ENCODE data around the gene ATP5MG. TPM values are rescaled to one million over a fixed set of nuclear protein-coding genes. Genes with fewer than 3 reads are reported as not detected.
A peak's percentile ranks its signal among the peaks of the same experiment; 100 is the strongest.

Gene ATP5MG
- total and polyA plus RNA-seq, 2 of the 4 experiments (the other 2 are of a cell fraction), result 144 to 219 TPM

- Histone ChIP-seq H3K56ac (ENCODE audit: extremely low read depth, insufficient read depth, low read length) (peak within 1 kb of the TSS; percentile 49), H3K27ac (ENCODE audit: insufficient read depth, low read length) (peak within 1 kb of the TSS; percentile 95), H2BK120ac (ENCODE audit: low read depth, low read length) (0 out of 2 replicates have a peak within 1 kb of the TSS, but pooled peaks have one; percentile 37), H3K9ac (ENCODE audit: low read depth, low read length) (peak within 1 kb of the TSS; percentile 83), H3K36me3 (ENCODE audit: control insufficient read depth, insufficient read depth, low read length) (no peaks in the 10 kb centered on the region), H3K4ac (ENCODE audit: low read depth, low read length) (peak within 1 kb of the TSS; percentile 89), H4K5ac (ENCODE audit: low read depth, low read length) (peak within 1 kb of the TSS; percentile 66), H3K4me2 (ENCODE audit: low read depth, low read length) (peak within 1 kb of the TSS; percentile 100), H3K9me3 (ENCODE audit: control insufficient read depth, insufficient read depth, low read length) (no peaks in the 10 kb centered on the region), H3K14ac (replicated peaks; ENCODE audit: low read depth, low read length) (peak within 1 kb of the TSS; percentile 66), H2BK15ac (ENCODE audit: low read depth, low read length) (no peak within 1 kb of the TSS), H2BK5ac (ENCODE audit: low read depth, low read length, poor library complexity, severe bottlenecking) (peak within 1 kb of the TSS; percentile 91), H3K23ac (ENCODE audit: low read depth, low read length) (peak within 1 kb of the TSS; percentile 86), H2AK5ac (ENCODE audit: low read depth, low read length) (0 out of 2 replicates have a peak within 1 kb of the TSS, but pooled peaks have one; percentile 51), H2AK9ac (replicated peaks; ENCODE audit: low read depth, low read length, poor library complexity) (peak within 1 kb of the TSS; percentile 99), H4K20me1 (ENCODE audit: insufficient read depth, low read length) (peaks cover 44% of the 10 kb centered on the region), H3K79me1 (ENCODE audit: low read depth in 1 of 2, low read length in 2 of 2) (peaks cover 0 to 42% of the 10 kb centered on the region in 2 experiments; a peak in 2 of 4 replicates), H3K4me3 (ENCODE audit: insufficient read depth, low read depth, low read length) (peak within 1 kb of the TSS; percentile 99), H3K4me1 (ENCODE audit: control insufficient read depth, insufficient read depth, low read length) (peaks cover 6% of the 10 kb centered on the region), H3K27me3 (ENCODE audit: control insufficient read depth, insufficient read depth, low read length) (no peaks in the 10 kb centered on the region), H4K91ac (ENCODE audit: insufficient read depth, low read depth, low read length) (peak within 1 kb of the TSS; percentile 53), H2AFZ (replicated peaks; ENCODE audit: low read length, poor library complexity) (peak within 1 kb of the TSS; percentile 96), H4K8ac (ENCODE audit: low read depth in 2 of 2, low read length in 2 of 2) (peak within 1 kb of the TSS; percentile 62 to 71; a peak in 3 of 4 replicates), H2BK20ac (ENCODE audit: low read depth, low read length) (no peak within 1 kb of the TSS), H3K18ac (ENCODE audit: low read depth, low read length) (peak within 1 kb of the TSS; percentile 73), H3K9me1 (ENCODE audit: insufficient read depth, low read length) (no peaks in the 10 kb centered on the region)
- WGBS, 2 experiments (ENCODE audit: extremely low coverage in 2 of 2, insufficient read length in 1 of 2), result 0% methylated on average over 26 of the region's 83 CpGs; no CpG with 5 or more reads in 1 of the 2 experiments
- in situ Hi-C loops (cut with MboI; ENCODE audit: low sequenced_read_pairs) (no loop called here), dilution Hi-C loops (cut with HindIII; ENCODE audit: low sequenced_read_pairs, unreplicated experiment) (no loop called here), intact Hi-C loops (cut with micrococcal nuclease) (loop anchor here (1.0 to 5.0 kb wide), 2 partner anchors 34 to 51 kb away; no protein-coding TSS in a partner anchor)
- DNase-seq, result peak; percentile 95
- no peak for TF ChIP-seq USF2 (IDR thresholded peaks at IDR 0.05; ENCODE audit: low read depth, low read length)
- TF ChIP-seq MXI1 (IDR thresholded peaks at IDR 0.05; ENCODE audit: borderline replicate concordance, low read depth, low read length), result no peak
- no peak for TF ChIP-seq MAFK (IDR thresholded peaks at IDR 0.05; ENCODE audit: low read depth, low read length)
- TF ChIP-seq, protein P1, sequence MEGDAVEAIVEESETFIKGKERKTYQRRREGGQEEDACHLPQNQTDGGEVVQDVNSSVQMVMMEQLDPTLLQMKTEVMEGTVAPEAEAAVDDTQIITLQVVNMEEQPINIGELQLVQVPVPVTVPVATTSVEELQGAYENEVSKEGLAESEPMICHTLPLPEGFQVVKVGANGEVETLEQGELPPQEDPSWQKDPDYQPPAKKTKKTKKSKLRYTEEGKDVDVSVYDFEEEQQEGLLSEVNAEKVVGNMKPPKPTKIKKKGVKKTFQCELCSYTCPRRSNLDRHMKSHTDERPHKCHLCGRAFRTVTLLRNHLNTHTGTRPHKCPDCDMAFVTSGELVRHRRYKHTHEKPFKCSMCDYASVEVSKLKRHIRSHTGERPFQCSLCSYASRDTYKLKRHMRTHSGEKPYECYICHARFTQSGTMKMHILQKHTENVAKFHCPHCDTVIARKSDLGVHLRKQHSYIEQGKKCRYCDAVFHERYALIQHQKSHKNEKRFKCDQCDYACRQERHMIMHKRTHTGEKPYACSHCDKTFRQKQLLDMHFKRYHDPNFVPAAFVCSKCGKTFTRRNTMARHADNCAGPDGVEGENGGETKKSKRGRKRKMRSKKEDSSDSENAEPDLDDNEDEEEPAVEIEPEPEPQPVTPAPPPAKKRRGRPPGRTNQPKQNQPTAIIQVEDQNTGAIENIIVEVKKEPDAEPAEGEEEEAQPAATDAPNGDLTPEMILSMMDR (conservative IDR thresholded peaks at IDR 0.05; ENCODE audit: low read depth, low read length), result no peak
- TF ChIP-seq ELK1 (IDR thresholded peaks at IDR 0.05; ENCODE audit: borderline replicate concordance, low read depth, low read length), result no peak
- no peak for TF ChIP-seq RFX5 (IDR thresholded peaks at IDR 0.05; ENCODE audit: low read depth, low read length)
- peak; percentile 100 for TF ChIP-seq FOS (IDR thresholded peaks at IDR 0.05; ENCODE audit: low read depth, low read length)
- TF ChIP-seq CEBPB (IDR thresholded peaks at IDR 0.05; ENCODE audit: low read depth, low read length), result no peak
- no peak; the same call in 1 of the 2 replicates for TF ChIP-seq POLR2A (IDR thresholded peaks at IDR 0.05; ENCODE audit: low read depth, low read length)
- TF ChIP-seq RAD21 (IDR thresholded peaks at IDR 0.05; ENCODE audit: low read length), result no peak
- TF ChIP-seq MAZ (IDR thresholded peaks at IDR 0.05; ENCODE audit: borderline replicate concordance, low read depth, low read length), result peak; percentile 98
- TF ChIP-seq BHLHE40 (IDR thresholded peaks at IDR 0.05; ENCODE audit: low read depth, low read length), result 0 out of 2 replicates have a peak, but pooled peaks have one; percentile 2
- ChIA-PET POLR2A (ENCODE audit: unreplicated experiment) (no interaction called here), CTCF (no interaction called here)
- no TSS peak for BruUV-seq (replicated peaks)
- ATAC-seq (ENCODE audit: low read depth), result peak; percentile 86
These were observed 34.7 kb downstream of the ATP5MG start, which contains the start of gene KMT2A for GRCh38 chr11:118435893-118436624. Gene KMT2A (plus strand): TSS chr11:118436492. CDS start chr11:118436513, 21 bp downstream.
